GM12878 (cell line): Measurements from ENCODE around the gene ADGRD1. TPM values are rescaled to one million over a fixed set of nuclear protein-coding genes. Genes with fewer than 3 reads are reported as not detected.

Source experiments
- ATAC-seq: fragments of 200-7000 bp; cut with Tn5 transposase; 3 replicates; pipeline ENCODE4 v1.9.1; 2020; ENCODE audit warnings: mild to moderate bottlenecking, moderate library complexity
- BruUV-seq: library from RNA; stranded (reverse); fragments of 400-500 nt; replicated peaks from 2 replicates; lab custom pipeline; 2021; lab: Mats Ljungman, UMichigan
- CTCF ChIA-PET: fragments of 300-600 bp; sonication (Branson Sonifier 250); formaldehyde crosslinking; extraction: SDS; loops from one replicate; lab custom pipeline; 2021; ENCODE audit warnings: inconsistent platforms; lab: Yijun Ruan, JAX
- POLR2A ChIA-PET: fragments of 350-600 bp; formaldehyde crosslinking; extraction: SDS; loops from one replicate; lab custom pipeline; 2021; ENCODE audit warnings: inconsistent platforms; lab: Charles Lee
- RAD21 ChIA-PET: fragments of 300-600 bp; sonication (Branson Sonifier 250); formaldehyde crosslinking; loops from one replicate; lab custom pipeline; 2023; ENCODE audit warnings: antibody characterized with exemption; ENCODE audit not compliant: unreplicated experiment; lab: Charles Lee
- SMC1A ChIA-PET: fragments of 300-600 bp; sonication (Branson Sonifier 250); formaldehyde crosslinking; loops from one replicate; lab custom pipeline; 2023; ENCODE audit not compliant: unreplicated experiment, uncharacterized antibody; lab: Charles Lee
- DNase-seq: peaks from one replicate; pipeline ENCODE4 v3.0.0-alpha.2; 2011; ENCODE audit warnings: low read depth, low spot score
- FAIRE-seq: peaks from 3 replicates; lab custom pipeline; 2011; peaks lifted over from hg19 to GRCh38; lab: Jason Lieb, UNC
- H2AFZ ChIP-seq: 2 replicates; pipeline ENCODE4 v1.6.0; 2011; ENCODE audit warnings: low read depth, low read length, control low read depth; ENCODE audit not compliant: control insufficient read depth
- H3K27ac ChIP-seq: 2 replicates; pipeline ENCODE4 v1.5.1; 2011; ENCODE audit warnings: control low read depth; ENCODE audit not compliant: control insufficient read depth, insufficient read depth
- H3K27me3 ChIP-seq, 2 experiments: replicated peaks in 1 of 2; 2 replicates each; pipeline versions ENCODE4 v1.6.0 to v1.6.1; 2011; ENCODE audit warnings: low read length in 1 of 2; ENCODE audit not compliant: control insufficient read depth in 2 of 2, insufficient read depth in 2 of 2
- H3K36me3 ChIP-seq, 2 experiments: 2 replicates each; pipeline ENCODE4 v1.5.1; 2011; ENCODE audit warnings: low read length in 1 of 2; ENCODE audit not compliant: control insufficient read depth in 2 of 2, insufficient read depth in 2 of 2
- H3K4me1 ChIP-seq: 2 replicates; pipeline ENCODE4 v1.6.1; 2011; ENCODE audit warnings: mild to moderate bottlenecking, low read length, moderate library complexity, mixed read lengths; ENCODE audit not compliant: control insufficient read depth, insufficient read depth
- H3K4me2 ChIP-seq: 2 replicates; pipeline ENCODE4 v1.6.0; 2011; ENCODE audit warnings: control low read depth; ENCODE audit not compliant: control insufficient read depth, insufficient read depth
- H3K4me3 ChIP-seq: fragments of 200-600 bp; sonication (generic); 2 replicates; pipeline ENCODE4 v1.5.1; 2016
- H3K79me2 ChIP-seq: 2 replicates; pipeline ENCODE4 v1.6.0; 2011; ENCODE audit warnings: low read length; ENCODE audit not compliant: control insufficient read depth, insufficient read depth
- H3K9ac ChIP-seq: 2 replicates; pipeline ENCODE4 v1.8.0; 2011; ENCODE audit warnings: low read length, control low read depth, mixed read lengths; ENCODE audit not compliant: control insufficient read depth, insufficient read depth
- H3K9me3 ChIP-seq: replicated peaks from 3 replicates; pipeline ENCODE4 v1.5.1; 2011; ENCODE audit warnings: mild to moderate bottlenecking, low read length; ENCODE audit not compliant: control insufficient read depth, insufficient read depth
- H4K20me1 ChIP-seq: 2 replicates; pipeline ENCODE4 v1.6.0; 2011; ENCODE audit not compliant: control insufficient read depth, insufficient read depth
- BCL11A ChIP-seq: IDR thresholded peaks from 2 replicates; pipeline ENCODE4 v1.6.1; 2011; ENCODE audit warnings: low read depth, low read length
- CREM ChIP-seq: IDR thresholded peaks from 2 replicates; pipeline ENCODE4 v1.6.1; 2014; ENCODE audit warnings: antibody characterized with exemption, low read depth
- ESRRA ChIP-seq: IDR thresholded peaks from 2 replicates; pipeline ENCODE4 v1.6.1; 2012; ENCODE audit warnings: mild to moderate bottlenecking, low read length, improper control_type of control experiment
- RAD51 ChIP-seq: fragments of 450-650 bp; IDR thresholded peaks from 2 replicates; pipeline ENCODE4 v1.6.1; 2016; ENCODE audit warnings: moderate library complexity, mild to moderate bottlenecking, inconsistent platforms
- RBBP5 ChIP-seq: fragments of 200-600 bp; sonication (generic); conservative IDR thresholded peaks from 2 replicates; pipeline ENCODE4 v1.6.1; 2016
- SIN3A ChIP-seq: IDR thresholded peaks from 2 replicates; pipeline ENCODE4 v1.6.1; 2012; ENCODE audit warnings: low read depth, low read length, improper control_type of control experiment
- SMARCA5 ChIP-seq: fragments of 450-650 bp; IDR thresholded peaks from 2 replicates; pipeline ENCODE4 v1.6.1; 2017; ENCODE audit warnings: mild to moderate bottlenecking
- SMC3 ChIP-seq: IDR thresholded peaks from 2 replicates; pipeline ENCODE4 v1.6.1; 2011; ENCODE audit warnings: low read length, improper control_type of control experiment, borderline replicate concordance
- SREBF1 ChIP-seq: IDR thresholded peaks from 2 replicates; pipeline ENCODE4 v1.6.1; 2012; ENCODE audit warnings: mild to moderate bottlenecking, low read length
- TARDBP ChIP-seq: IDR thresholded peaks from 2 replicates; pipeline ENCODE4 v1.6.1; 2016; ENCODE audit warnings: borderline replicate concordance
- TCF12 ChIP-seq: IDR thresholded peaks from 2 replicates; pipeline ENCODE4 v1.6.1; 2011; ENCODE audit warnings: low read depth, mild to moderate bottlenecking, low read length
- TCF3 ChIP-seq: IDR thresholded peaks from 2 replicates; pipeline ENCODE4 v1.6.1; 2012; ENCODE audit warnings: low read depth, mild to moderate bottlenecking, low read length, borderline replicate concordance; ENCODE audit not compliant: insufficient read depth
- WRNIP1 ChIP-seq: IDR thresholded peaks from 2 replicates; pipeline ENCODE4 v1.6.1; 2011; ENCODE audit warnings: low read depth, low read length, improper control_type of control experiment, borderline replicate concordance
- ZSCAN29 ChIP-seq: fragments of 450-650 bp; IDR thresholded peaks from 2 replicates; pipeline ENCODE4 v1.6.1; 2017; ENCODE audit warnings: mild to moderate bottlenecking, moderate library complexity
- WGBS: methylation state at CpG from one replicate; pipeline ENCODE4 v1.1.6; 2016; ENCODE audit warnings: low lambda C conversion rate; ENCODE audit not compliant: insufficient replicate concordance, insufficient coverage; ENCODE audit errors: missing lambda C conversion rate; 5-methylcytosine and 5-hydroxymethylcytosine counted together
- in situ Hi-C: fragments of 300-500 bp; cut with MboI; formaldehyde crosslinking; loops from 9 replicates; pipeline ENCODE4 v1.14.3; 2018; ENCODE audit warnings: mixed read lengths
- intact Hi-C: fragments of 100-400 bp; cut with micrococcal nuclease; formaldehyde crosslinking; loops from one replicate; pipeline ENCODE4 v1.14.2; 2022; ENCODE audit not compliant: unreplicated experiment
- polyA plus RNA-seq, 11 experiments: library from polyadenylated mRNA; depleted of rRNA in 4 of 11; unstranded in 6 of 11; stranded (reverse) in 5 of 11; fragments of >200 nt; fragmentation: Nextera tagmentation in 4 of 11; fragmentation: Illumina TruSeq in 1 of 11; extraction: Ambion mirVana in 4 of 11; extraction: Trizol in 1 of 11; gene quantifications; 1 replicate in 1 of 11; 2 replicates in 10 of 11; pipeline versions ENCODE4 v1.2.1 to v1.2.3, GENCODE V29; 2011 to 2016; ENCODE audit warnings: inconsistent platforms in 2 of 11, missing spikeins in 2 of 11, low read depth in 1 of 11
- total RNA-seq, 4 experiments: library from RNA; depleted of rRNA in 3 of 4; stranded (reverse); fragments of >200 nt in 3 of 4; fragmentation: Illumina TruSeq in 1 of 4; extraction: Trizol in 1 of 4; gene quantifications; 2 replicates each; pipeline versions ENCODE4 v1.2.1 to v1.2.3, GENCODE V29; 2013 to 2021
- TF ChIP-seq, protein P1 (sequence below): IDR thresholded peaks from 2 replicates; pipeline ENCODE4 v1.6.1; 2012; ENCODE audit warnings: low read depth, low read length, improper control_type of control experiment
- TF ChIP-seq, protein P2 (sequence below): IDR thresholded peaks from 2 replicates; pipeline ENCODE4 v1.6.1; 2011; ENCODE audit warnings: low read depth, low read length, improper control_type of control experiment, borderline replicate concordance
- TF ChIP-seq, protein P3 (sequence below): IDR thresholded peaks from 2 replicates; pipeline ENCODE4 v1.6.1; 2011; ENCODE audit warnings: borderline replicate concordance, low read depth, mild to moderate bottlenecking, moderate library complexity, mixed read lengths, low read length; ENCODE audit not compliant: insufficient read depth; ENCODE audit errors: extremely low read length
- TF ChIP-seq, protein P4 (sequence below): fragments of 450-650 bp; IDR thresholded peaks from 2 replicates; pipeline ENCODE4 v1.6.1; 2014; ENCODE audit warnings: mild to moderate bottlenecking
- TF ChIP-seq, protein P5 (sequence below): fragments of 450-650 bp; IDR thresholded peaks from 2 replicates; pipeline ENCODE4 v1.6.1; 2016; ENCODE audit warnings: mild to moderate bottlenecking

ADGRD1 gene
- total and polyA plus RNA-seq, 10 of the 15 experiments (the other 5 are each of a cell fraction or from before 2014, with no cell fraction given), result 0.15 to 12.7 (median 1.2) TPM

DNA sequence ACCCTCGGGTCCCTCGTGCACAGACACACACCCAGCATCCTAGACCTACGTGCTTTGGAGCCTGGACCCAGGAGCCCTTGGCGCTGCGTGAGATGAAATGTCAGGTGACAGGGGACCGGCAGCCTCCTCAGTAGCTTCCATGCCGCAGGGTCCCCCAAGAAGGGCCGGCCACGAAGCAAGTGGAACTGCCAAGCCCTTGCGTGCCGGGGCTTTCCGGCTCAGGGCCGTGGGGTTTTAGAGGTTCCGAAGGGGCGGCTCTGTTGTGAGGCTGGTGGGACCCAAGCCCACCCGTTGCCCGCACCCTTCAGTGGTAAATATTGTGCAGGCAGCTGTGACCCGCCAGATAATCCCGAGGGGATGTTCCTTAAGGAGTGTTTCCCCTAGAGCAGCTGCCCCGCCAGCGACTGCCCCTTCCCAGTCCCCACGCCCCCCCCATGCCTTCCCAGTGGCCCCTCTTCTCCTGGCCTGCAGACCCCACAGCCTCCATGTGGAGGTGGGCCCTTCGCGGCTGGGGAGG, 133.7 kb downstream of the ADGRD1 start:
- ChIA-PET CTCF (no interaction called here), RAD21 (no interaction called here), POLR2A (no interaction called here), SMC1A (no interaction called here)
- Histone ChIP-seq H3K27ac (no peak overlapping the region), H3K4me2 (no peak overlapping the region), H3K9ac (no peak overlapping the region), H2AFZ (no peak overlapping the region), H3K27me3 (no peaks in the 10 kb centered on the region), H3K79me2 (no peaks in the 10 kb centered on the region), H3K9me3 (no peaks in the 10 kb centered on the region), H3K4me1 (peaks cover 27% of the 10 kb centered on the region), H4K20me1 (no peaks in the 10 kb centered on the region), H3K36me3 (no peaks in the 10 kb centered on the region), H3K4me3 (no peak overlapping the region)
- 70% methylated on average over 24 of the region's 24 CpGs for WGBS
- in situ Hi-C loops (no loop called here), intact Hi-C loops (no loop called here)
- no TSS peak for BruUV-seq
- DNase-seq (no peak), ATAC-seq (no peak), FAIRE-seq (no peak)
- TF ChIP-seq, protein P1, sequence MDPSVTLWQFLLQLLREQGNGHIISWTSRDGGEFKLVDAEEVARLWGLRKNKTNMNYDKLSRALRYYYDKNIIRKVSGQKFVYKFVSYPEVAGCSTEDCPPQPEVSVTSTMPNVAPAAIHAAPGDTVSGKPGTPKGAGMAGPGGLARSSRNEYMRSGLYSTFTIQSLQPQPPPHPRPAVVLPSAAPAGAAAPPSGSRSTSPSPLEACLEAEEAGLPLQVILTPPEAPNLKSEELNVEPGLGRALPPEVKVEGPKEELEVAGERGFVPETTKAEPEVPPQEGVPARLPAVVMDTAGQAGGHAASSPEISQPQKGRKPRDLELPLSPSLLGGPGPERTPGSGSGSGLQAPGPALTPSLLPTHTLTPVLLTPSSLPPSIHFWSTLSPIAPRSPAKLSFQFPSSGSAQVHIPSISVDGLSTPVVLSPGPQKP, result no peak
- no peak for TF ChIP-seq ESRRA
- TF ChIP-seq TCF3, result no peak
- TF ChIP-seq, protein P2, sequence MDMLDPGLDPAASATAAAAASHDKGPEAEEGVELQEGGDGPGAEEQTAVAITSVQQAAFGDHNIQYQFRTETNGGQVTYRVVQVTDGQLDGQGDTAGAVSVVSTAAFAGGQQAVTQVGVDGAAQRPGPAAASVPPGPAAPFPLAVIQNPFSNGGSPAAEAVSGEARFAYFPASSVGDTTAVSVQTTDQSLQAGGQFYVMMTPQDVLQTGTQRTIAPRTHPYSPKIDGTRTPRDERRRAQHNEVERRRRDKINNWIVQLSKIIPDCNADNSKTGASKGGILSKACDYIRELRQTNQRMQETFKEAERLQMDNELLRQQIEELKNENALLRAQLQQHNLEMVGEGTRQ, result no peak
- TF ChIP-seq, protein P3, sequence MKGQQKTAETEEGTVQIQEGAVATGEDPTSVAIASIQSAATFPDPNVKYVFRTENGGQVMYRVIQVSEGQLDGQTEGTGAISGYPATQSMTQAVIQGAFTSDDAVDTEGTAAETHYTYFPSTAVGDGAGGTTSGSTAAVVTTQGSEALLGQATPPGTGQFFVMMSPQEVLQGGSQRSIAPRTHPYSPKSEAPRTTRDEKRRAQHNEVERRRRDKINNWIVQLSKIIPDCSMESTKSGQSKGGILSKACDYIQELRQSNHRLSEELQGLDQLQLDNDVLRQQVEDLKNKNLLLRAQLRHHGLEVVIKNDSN, result no peak
- TF ChIP-seq WRNIP1, result no peak
- no peak for TF ChIP-seq BCL11A
- no peak for TF ChIP-seq SMARCA5
- TF ChIP-seq TARDBP, result no peak
- no peak for TF ChIP-seq SREBF1
- no peak for TF ChIP-seq RBBP5
- no peak for TF ChIP-seq SMC3
- TF ChIP-seq ZSCAN29, result no peak
- TF ChIP-seq, protein P4, sequence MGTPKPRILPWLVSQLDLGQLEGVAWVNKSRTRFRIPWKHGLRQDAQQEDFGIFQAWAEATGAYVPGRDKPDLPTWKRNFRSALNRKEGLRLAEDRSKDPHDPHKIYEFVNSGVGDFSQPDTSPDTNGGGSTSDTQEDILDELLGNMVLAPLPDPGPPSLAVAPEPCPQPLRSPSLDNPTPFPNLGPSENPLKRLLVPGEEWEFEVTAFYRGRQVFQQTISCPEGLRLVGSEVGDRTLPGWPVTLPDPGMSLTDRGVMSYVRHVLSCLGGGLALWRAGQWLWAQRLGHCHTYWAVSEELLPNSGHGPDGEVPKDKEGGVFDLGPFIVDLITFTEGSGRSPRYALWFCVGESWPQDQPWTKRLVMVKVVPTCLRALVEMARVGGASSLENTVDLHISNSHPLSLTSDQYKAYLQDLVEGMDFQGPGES, result no peak
- TF ChIP-seq RAD51, result no peak
- TF ChIP-seq, protein P5, sequence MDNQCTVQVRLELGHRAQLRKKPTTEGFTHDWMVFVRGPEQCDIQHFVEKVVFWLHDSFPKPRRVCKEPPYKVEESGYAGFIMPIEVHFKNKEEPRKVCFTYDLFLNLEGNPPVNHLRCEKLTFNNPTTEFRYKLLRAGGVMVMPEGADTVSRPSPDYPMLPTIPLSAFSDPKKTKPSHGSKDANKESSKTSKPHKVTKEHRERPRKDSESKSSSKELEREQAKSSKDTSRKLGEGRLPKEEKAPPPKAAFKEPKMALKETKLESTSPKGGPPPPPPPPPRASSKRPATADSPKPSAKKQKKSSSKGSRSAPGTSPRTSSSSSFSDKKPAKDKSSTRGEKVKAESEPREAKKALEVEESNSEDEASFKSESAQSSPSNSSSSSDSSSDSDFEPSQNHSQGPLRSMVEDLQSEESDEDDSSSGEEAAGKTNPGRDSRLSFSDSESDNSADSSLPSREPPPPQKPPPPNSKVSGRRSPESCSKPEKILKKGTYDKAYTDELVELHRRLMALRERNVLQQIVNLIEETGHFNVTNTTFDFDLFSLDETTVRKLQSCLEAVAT, result no peak
- TF ChIP-seq CREM, result no peak
- TF ChIP-seq SIN3A, result no peak
- no peak for TF ChIP-seq TCF12
